ENCODE measurements around the gene ARNT2. TPM values are rescaled to one million over a fixed set of nuclear protein-coding genes. Genes with fewer than 3 reads are reported as not detected.
"Not testable (repeated sequence)": the region's sequence is repeated elsewhere in the genome, so short reads cannot be mapped to it uniquely, and the experiment has no call there.

ARNT2 gene
- polyA plus RNA-seq (ENCODE audit: insufficient read length in 3 of 3): 10 to 100 TPM; 63.6 to 68.3 (median 67.9) TPM

DNA sequence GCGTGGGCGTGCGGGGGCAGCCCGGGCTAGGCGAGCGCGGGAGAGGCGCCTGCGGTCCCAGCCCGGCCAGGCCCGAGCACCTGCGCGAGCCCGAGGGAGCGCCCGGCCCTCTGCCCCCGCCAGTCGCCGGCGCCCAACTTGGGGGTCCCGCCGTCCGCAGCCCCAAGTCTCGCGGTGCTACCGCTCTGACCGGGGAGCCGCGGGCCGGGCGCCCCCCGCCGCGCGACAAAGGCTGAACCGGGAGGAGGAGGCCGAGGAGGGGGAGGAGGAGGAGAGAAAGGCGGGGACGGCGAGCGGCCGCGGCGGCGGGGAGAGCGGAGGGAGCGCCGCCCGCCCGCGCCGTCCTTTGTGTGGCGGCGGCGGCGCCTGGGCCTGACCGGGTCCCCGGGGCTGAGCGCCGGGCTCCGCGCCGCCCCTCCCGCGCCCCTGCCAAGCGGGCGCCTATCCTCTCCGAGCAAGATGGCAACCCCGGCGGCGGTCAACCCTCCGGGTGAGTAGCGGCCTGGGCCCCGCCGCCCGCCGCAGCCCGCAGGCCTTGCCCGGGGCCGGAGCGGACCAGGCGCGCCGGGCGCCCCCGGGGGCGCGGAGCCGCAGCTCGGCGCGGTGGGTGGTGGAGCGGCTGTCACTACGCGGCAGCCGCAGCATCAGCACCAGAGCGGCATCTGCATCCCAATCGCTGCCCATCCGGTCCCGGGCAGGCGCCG is at the start of gene ARNT2:
ARNT2 (plus strand) TSS at position 326 of the 704 bp plus-strand sequence; CDS start at position 460, 134 bp downstream.
- no peak for DNase-seq (ENCODE audit: low read depth in 3 of 3, low spot score in 2 of 3)

DNA sequence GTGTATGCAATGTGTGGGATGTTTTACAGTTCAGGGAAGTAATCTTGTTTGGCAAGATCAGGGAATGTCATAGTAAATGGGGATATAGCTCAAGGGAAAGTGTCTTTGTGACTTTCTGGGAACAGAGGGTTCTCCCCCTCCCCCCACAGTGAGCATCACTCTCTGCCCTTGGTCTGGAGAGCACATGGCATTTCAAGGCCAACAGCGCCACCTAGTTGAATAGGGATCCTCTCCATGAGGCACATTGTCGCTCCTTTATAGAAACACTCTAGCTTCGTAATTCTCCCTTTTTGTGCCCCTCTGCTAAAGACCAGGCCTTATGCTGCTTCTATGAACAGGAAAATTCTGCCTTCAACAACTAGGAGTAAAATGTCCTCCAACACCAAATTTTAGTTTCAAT is 37.1 kb upstream of the ARNT2 start:
- DNase-seq (ENCODE audit: low read depth in 3 of 3, low spot score in 2 of 3): no peak

DNA sequence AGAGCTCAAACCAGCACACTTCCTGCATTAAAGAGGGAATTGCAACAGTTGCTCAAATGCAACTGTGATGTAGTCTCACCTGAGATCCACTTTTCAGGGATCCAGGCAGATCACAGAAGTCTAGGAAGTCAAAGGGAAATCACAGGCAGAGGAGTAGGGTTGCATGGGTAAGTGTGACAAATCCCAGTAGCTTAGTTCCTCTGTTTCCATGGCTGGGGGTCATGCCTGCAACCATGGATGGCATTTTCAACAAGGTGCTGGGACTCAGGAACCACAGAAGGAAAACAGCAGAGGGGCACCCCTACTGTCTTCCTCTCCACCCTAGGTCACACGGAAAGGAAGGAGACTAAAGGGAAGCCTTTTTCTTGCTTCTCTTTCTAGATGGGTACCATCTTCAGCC is 36.5 kb upstream of the ARNT2 start:
- DNase-seq (ENCODE audit: low read depth in 3 of 3, low spot score in 2 of 3): no peak

DNA sequence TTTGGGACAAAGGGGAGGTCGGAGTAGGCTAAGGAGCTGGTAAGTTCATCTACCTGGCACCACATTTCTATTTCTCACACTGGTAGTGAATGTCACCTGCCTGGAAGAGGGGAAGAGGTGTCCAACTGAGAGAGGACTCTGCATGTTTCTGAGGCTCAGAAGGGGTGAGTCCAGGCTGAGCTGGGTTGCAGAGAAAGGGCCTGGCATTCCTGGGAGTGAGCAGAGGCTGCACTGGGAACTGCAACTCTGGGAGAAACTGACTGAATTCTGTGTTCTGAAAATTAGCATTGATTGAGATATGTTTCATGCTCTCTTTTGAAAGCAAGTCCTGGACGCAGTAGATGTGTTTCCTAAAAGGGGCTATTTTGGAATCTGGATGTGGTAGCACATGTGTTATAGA is 32.3 kb upstream of the ARNT2 start:
- no peak for DNase-seq (ENCODE audit: low read depth in 3 of 3, low spot score in 2 of 3)

DNA sequence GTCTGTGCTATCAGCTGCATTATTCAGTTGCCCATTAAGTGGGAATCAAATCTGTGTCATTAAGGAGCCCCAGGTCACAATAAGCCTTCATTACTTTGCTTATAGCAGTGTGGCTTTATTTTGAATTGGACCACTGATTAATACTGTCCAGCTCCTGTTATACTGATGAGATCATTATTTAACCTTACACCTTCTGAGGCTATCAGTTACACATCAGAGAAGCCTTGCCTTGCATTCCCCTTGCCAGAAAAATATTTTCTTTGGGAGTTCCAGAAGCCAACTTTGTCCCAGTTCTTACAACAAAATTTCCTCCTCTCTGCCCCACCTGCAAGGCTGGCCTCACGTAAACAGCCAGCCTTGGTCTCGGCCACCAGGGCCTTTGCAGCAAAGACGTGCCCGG is 29.7 kb upstream of the ARNT2 start:
- DNase-seq (ENCODE audit: low read depth in 3 of 3, low spot score in 2 of 3): peak in 1 of 3 donors; percentile 18

DNA sequence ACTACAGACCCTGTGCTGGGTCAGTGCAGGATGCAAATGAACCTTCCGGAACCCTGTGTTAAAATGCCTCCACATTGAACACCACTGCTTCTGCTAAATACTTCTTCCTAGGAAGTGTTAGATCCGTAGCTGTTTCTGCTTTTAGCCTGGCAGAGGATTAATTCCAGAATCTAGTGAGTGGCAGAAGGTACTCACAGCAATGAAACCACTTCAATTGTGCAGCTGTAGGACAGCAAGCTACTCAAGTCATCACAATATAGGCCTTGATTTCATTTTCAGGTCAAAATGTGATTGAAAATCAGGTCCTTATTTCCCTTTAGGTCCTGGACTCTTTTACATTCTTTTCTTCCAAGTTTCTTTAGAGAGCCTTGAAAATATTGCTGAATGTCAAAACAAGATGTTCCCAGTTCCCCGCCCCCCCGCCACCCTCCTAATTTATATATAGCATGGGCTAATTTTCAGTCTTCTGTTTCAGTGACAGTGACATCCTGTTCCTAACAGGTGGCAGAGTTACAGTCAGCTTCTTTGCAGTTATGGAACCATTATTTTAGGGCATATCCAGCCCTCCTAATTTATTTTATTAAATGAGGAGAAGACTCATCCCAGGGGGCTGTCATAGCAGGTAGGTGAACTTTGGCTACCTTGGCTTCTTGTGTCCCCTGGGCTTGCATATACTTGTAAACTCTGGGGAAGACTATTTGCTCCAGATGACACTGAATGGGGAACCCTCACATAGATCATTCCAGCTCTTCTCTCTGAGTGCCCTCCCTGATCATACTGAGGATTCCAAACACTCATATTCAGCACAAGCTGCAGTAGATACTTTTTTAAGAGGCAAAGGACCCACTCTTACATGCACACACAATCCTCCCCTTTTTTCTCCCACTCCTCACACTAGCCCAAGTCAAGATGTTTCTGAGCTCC is 28.0 kb upstream of the ARNT2 start:
- DNase-seq (ENCODE audit: low read depth in 3 of 3, low spot score in 2 of 3): no peak

DNA sequence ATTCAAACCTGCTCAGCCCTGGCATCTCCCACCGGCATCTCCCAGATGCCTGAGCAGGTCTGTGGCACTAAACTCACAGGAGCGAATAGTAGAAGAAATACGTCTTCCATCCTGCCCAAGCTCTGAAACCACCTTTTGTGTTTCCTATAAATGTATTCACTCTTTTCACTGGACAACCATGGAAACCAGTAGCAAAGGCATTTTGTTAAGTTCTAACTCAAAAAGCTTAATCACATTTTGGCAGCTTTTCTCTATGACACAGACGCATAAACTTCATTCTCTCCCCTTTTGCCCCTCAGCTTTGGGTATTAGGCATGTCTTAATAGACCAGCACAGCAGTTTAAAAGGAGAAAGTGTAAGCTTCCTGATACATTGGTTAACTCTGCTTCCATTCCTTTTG is 24.5 kb upstream of the ARNT2 start:
- no peak for DNase-seq (ENCODE audit: low read depth in 3 of 3, low spot score in 2 of 3)

DNA sequence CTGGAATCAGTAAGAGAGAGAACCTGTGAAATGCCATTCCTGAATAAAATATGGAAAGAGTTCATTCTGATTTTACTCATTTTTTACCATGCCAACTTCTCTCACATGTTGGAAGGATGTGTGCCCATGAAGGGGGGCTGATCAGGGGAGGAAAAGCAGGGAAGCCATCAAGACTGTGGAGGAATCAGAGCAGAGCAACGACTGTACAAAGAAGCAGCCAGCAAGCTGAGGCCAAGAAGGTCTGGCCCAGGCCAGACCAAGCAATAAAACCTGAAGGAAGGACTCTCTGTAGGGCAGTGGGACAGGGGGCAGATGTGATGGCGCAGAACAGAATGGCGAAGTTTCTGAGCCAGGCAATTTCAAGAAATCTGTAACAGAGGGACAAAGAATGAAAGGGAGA is 24.0 kb upstream of the ARNT2 start:
- no peak for DNase-seq (ENCODE audit: low read depth in 3 of 3, low spot score in 2 of 3)

DNA sequence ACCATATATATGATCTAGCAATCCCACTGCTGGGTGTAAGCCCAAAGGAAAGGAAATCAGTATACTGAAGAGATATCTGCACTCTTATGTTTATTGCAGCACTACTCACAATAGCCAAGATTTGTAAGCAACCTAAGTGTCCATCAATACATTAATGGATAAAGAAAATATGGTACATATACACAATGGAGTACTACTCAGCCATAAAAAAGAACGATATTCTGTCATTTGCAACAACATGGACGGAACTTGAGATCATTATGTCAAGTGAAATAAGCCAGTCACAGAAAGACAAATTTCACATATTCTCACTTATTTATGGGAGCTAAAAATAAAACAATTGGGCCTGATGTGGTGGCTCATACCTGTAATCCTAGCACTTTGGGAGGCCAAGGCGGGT is 21.9 kb upstream of the ARNT2 start:
- DNase-seq (ENCODE audit: low read depth in 3 of 3, low spot score in 2 of 3): no peak

DNA sequence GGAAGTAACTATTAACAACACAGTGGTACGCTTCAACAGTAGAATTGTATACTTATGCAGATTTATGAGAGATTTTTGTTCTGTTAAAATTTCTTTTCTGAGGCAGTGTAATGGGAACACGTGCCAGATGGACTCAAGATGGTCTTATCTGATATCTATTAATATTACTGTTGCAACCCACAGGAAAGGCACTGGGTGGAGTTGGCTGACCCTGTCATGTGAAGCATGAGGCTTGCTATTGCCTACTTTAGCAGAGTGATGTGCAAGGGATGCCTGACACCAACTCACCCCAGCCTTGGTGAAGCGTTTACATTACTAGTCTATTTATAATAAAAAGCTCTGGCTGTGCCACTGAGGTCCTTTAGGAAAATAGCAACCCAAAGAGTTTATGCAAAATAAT is 19.8 kb upstream of the ARNT2 start:
- DNase-seq (ENCODE audit: low read depth in 3 of 3, low spot score in 2 of 3): no peak

DNA sequence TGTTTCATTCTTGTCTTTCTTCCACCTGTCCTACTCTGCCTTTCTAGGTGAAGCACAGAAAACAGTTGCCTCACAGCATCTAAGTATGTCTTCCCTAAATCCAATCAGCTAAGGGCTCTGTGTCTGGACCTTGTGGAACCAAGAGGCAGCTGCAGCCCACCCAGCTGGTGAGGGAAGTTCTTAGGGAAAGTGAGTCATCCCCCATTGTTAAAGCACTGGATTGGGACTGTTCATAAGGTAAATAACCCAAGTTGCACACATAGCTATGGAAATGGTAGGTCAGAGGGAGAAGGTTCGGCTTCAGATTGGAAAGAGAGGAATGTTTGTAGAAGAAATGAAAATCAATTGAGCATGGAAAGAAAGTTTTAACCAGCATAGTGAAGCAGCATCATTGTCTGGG is 18.0 kb upstream of the ARNT2 start:
- DNase-seq (ENCODE audit: low read depth in 3 of 3, low spot score in 2 of 3): no peak

DNA sequence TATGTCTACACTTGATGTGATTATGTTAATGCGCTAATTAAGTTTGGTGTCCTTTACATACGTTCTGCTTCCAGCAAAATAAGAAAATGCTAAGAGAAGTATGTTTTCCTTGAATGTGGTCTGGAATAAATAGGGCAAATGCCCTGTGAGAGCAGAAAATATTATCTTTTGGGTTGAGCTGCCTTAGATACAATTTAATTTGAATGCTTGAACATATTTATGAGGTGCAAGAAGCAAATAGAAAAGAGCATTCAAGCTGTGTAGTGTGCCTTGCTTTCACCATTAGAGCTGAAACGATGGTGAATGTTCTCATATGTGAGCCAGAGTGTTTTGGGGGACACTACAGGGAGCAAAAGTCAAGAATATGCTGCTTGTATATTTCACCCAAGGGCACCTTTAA is 15.9 kb upstream of the ARNT2 start:
- DNase-seq (ENCODE audit: low read depth in 3 of 3, low spot score in 2 of 3): no peak

DNA sequence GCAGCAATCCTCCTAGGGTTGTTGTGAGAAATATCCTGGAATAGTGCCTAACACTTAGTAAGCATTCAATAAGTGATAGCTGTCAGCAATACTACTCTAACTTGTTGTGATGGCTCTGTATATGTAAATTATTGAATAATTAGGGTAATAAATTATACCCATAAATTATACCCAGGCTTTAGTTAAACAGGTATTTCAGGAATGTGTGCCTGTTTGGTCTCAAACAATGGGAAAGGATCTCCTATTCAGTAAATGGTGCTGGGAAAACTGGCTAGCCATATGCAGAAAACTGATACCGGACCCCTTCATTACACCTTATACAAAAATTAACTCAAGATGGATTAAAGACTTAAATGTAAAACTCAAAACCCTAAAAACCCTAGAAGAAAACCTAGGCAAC is 14.8 kb upstream of the ARNT2 start:
- no peak for DNase-seq (ENCODE audit: low read depth in 3 of 3, low spot score in 2 of 3)

DNA sequence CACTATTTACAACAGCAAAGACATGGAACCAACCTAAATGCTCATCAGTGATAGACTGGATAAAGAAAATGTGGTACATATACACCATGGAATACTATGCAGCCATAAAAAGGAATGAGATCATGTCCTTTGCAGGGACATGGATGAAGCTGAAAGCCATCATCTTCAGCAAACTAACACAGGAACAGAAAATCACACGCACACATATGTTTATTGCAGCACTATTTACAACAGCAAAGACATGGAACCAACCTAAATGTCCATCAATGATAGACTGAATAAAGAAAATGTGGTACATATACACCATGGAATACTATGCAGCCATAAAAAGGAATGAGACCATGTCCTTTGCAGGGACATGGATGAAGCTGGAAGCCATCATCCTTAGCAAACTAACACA is 13.2 kb upstream of the ARNT2 start:
- not testable (repeated sequence) for DNase-seq (ENCODE audit: low read depth in 3 of 3, low spot score in 2 of 3)

DNA sequence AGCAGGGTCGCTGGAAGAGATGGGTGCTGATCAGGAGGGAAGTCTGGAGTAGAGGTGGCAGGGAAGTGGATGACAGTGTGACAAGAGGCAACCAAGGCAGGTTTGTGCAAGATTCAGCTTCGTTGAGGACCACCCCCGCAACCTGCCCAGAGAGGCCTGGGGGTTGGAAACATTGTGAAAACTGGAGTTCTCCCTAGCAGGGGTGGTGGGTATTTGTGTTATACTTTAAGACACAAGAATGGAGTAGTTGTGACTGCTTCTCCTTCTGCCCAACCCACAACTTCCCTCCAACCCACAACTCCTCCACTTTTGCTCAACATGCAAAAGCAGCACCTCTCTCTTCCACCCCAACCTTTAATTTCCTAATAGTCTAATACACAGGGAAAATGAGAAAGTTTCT is 8.6 kb upstream of the ARNT2 start:
- DNase-seq (ENCODE audit: low read depth in 3 of 3, low spot score in 2 of 3): no peak

DNA sequence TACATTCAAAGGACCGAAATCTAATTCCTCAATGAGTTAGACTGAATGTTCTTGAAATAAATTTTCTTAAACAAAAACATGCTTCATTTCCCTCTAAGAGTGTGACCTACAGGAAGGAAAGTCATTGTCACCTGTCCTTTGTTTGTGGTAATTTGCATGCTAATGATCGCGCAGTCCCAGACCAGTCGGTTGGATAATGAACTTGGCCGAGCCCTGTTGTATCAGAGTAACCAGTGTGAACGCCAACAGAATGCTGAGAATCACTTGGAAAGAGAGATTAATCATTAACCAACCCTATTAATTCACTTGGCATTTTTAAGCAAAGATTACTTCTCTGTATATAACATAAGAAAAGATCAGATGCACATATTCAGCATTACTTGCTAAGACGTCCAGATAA is 8.1 kb upstream of the ARNT2 start:
- DNase-seq (ENCODE audit: low read depth in 3 of 3, low spot score in 2 of 3): no peak

DNA sequence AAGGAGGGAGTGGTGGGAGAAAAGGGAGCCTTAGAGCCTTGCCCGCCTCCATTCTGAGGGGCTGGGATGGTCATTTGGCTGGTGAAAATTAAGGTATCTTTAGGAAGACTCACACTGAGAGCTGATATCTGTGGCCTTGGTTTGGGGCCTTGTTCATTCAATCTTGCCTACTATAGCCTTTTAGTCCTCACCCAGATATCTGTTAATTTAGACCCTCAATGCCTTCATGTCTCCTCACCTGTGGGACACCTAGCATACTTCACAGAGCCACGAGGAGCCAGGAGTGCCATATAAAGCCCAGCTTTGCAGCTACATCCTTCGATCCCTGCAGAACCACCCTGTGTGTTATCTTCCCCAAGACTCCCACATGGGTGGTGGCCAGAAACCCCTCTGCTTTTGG is 4.7 kb upstream of the ARNT2 start:
- DNase-seq (ENCODE audit: low read depth in 3 of 3, low spot score in 2 of 3): no peak

DNA sequence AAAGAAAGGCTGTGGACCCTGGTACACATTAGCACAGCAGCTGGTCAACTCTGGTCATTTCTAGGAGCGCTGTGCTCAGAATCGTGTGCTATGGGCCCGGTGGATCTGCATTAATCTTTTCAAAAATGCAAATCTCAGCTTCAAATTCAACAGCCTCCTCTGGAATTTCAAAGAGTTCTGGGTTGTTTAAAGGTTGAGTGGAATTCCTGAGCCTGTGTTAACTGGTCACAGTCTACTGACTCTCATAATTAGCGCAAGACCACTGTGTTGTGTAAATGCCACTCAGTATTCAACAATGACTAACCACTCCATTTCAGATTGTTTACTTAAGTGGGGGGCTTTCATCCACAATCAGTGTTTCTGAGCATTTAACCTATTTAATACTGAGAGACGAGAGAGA is 2.7 kb upstream of the ARNT2 start:
- no peak for DNase-seq (ENCODE audit: low read depth in 3 of 3, low spot score in 2 of 3)

DNA sequence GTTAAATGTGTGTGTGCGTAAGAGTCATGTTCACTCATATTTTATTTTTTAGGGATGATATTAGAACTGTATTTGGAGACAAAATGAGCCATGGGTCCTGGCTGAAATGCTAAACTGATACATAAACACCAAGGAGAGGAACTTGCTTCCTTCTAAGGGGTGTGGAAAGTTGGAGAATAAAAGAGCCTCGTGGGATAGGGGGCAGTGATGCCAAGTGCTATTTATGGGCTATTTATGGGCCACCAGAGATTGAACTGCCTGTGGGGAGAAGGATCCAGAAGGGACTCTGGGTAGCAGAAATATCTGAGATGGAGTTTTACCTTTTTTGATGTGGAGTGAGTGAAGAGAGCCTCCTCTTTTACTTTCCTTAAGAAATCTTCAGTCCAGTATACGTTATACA is 1.8 kb upstream of the ARNT2 start:
- DNase-seq (ENCODE audit: low read depth in 3 of 3, low spot score in 2 of 3): no peak

DNA sequence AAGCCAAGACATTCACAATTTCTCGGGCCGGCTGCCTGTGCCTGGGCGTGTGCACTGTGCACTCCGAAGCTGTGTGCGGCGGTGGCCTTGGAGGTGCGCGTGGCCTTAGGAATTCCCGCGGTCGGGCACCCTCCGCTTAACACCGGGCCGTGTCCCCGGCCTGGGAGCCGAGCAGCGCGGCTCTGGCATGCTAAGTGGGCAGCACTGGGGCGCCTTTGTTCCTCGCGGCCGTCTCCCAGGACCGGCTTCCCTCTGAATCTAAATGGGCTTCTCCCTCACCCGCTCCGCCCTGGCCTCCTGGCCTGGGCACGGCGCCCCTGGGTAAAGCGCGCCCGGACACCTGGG is 498 bp upstream of the ARNT2 start:
- no peak for DNase-seq (ENCODE audit: low read depth in 3 of 3, low spot score in 2 of 3)

DNA sequence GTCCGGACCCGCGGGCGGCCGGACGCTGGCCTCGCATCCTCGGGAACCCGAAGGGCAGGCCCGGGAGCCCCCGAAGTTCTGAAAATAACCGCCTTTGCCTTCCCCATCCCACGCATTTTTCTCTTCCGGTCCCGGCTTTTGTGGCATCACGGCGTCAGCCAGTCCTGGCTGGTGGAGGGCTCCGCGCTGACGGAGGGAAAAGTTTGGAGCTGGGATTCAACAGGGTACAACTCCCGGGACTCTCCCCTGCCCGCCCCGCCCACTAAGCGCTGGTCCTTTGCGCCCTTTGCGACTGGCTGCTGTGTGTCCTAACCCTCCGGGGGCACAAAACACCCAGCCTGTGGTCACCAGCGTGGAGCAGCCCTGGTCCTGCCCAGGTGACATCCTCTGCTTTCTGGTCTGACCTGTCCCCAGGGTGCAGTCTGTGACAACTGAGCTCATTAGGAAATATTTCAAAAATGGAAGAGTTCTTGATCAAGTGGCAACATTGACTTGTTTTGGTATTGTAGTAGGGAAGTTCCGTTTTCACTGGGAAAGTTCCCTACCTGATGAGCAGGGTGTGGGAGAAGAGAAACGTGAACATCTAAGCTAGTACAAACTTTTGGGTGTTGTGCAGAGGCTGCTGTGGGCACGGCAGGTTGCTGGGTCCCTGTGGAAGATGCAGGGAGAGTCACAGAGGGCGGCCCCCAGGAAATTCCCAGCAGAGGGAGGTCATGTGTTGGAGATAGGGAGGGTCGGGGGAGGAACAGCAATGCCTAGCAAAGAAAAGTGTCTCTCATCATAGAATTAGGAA is 775 bp downstream of the ARNT2 start:
- DNase-seq (ENCODE audit: low read depth in 3 of 3, low spot score in 2 of 3): no peak

DNA sequence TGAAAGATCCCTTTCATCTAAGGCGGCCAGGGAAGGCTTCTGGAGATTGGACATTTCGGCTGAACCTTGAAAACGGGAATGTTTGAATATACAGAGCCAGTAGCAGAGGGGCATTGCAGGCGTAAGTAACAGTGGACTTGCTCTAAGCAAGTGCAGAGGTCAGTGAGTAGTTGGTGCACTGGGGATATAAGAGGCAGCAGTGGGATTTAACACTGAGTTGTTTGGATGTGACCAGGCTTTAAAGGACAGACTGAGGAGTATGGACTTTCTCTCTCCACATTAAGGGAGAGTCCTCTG is 1.3 kb downstream of the ARNT2 start:
- DNase-seq (ENCODE audit: low read depth in 3 of 3, low spot score in 2 of 3): no peak

Data from right renal cortex interstitium (tissue), 3 donors.